Hematopoietic multipotent progenitor cell treated with erythropoietin and hydrocortisone succinate and interleukin-3 and kit ligand, for 6 days (in vitro differentiated cells): Measurements from ENCODE around the gene SYNJ2BP.

Source experiments
- DNase-seq: peaks from one replicate; pipeline ENCODE4 v3.0.0-alpha.2; 2015

The SYNJ2BP gene

GRCh38 chr14:70391493-70392391 is 25.1 kb downstream of the SYNJ2BP start:
- no peak for DNase-seq

- DNase-seq = no peak
Measured at GRCh38 chr14:70382536-70382935, 34.4 kb downstream of the SYNJ2BP start.

- DNase-seq = no peak
Measured at GRCh38 chr14:70380824-70381223, 36.1 kb downstream of the SYNJ2BP start.

- DNase-seq = no peak
Measured at GRCh38 chr14:70378696-70379095, 38.2 kb downstream of the SYNJ2BP start.
